Caco-2 (cell line): Measurements from ENCODE around the gene SPOCK3. TPM values are rescaled to one million over a fixed set of nuclear protein-coding genes. Genes with fewer than 3 reads are reported as not detected.

Experiments
- BruUV-seq: library from RNA; stranded (reverse); fragments of 400-500 nt; replicated peaks from 2 replicates; lab custom pipeline; 2021; lab: Mats Ljungman, UMichigan
- CTCF ChIA-PET: fragments of 300-600 bp; sonication (Branson Sonifier 250); formaldehyde crosslinking; loops from one replicate; lab custom pipeline; 2022; ENCODE audit warnings: antibody characterized with exemption; lab: Charles Lee
- POLR2A ChIA-PET: fragments of 300-600 bp; sonication (Branson Sonifier 250); formaldehyde crosslinking; loops from one replicate; lab custom pipeline; 2022; ENCODE audit warnings: antibody characterized with exemption; lab: Charles Lee
- DNase-seq, 2 experiments: peaks; one replicate each; pipeline versions ENCODE4 v3.0.0 to v3.0.0-alpha.2; 2020 to 2022
- H3K27me3 ChIP-seq: replicated peaks from 2 replicates; pipeline ENCODE4 v1.6.0; 2011; ENCODE audit warnings: low read length; ENCODE audit not compliant: control insufficient read depth, insufficient read depth
- H3K36me3 ChIP-seq: 2 replicates; pipeline ENCODE4 v1.5.1; 2011; ENCODE audit warnings: low read length; ENCODE audit not compliant: control insufficient read depth, insufficient read depth
- H3K4me1 ChIP-seq: fragments of 250-450 bp; sonication (Bioruptor Pico); 2 replicates; pipeline ENCODE4 v1.5.1; 2020; ENCODE audit warnings: mild to moderate bottlenecking
- H3K4me3 ChIP-seq: 2 replicates; pipeline ENCODE4 v1.5.1; 2011; ENCODE audit warnings: low read depth, mild to moderate bottlenecking, control low read depth, low read length
- H3K9me3 ChIP-seq: fragments of 250-450 bp; sonication (Bioruptor Pico); 2 replicates; pipeline ENCODE4 v1.5.1; 2020; ENCODE audit warnings: mild to moderate bottlenecking, moderate library complexity
- H3K27ac Mint-ChIP-seq: one replicate; pipeline ENCODE4 v1.8.0; 2022; ENCODE audit warnings: mixed read lengths; ENCODE audit not compliant: unreplicated experiment
- H3K27me3 Mint-ChIP-seq: one replicate; pipeline ENCODE4 v1.8.0; 2022; ENCODE audit warnings: mixed read lengths; ENCODE audit not compliant: insufficient read depth, unreplicated experiment
- H3K36me3 Mint-ChIP-seq: one replicate; pipeline ENCODE4 v1.8.0; 2022; ENCODE audit warnings: mild to moderate bottlenecking, mixed read lengths; ENCODE audit not compliant: insufficient read depth, unreplicated experiment
- H3K4me1 Mint-ChIP-seq: one replicate; pipeline ENCODE4 v1.8.0; 2022; ENCODE audit warnings: low read depth, mixed read lengths; ENCODE audit not compliant: unreplicated experiment
- H3K4me3 Mint-ChIP-seq: one replicate; pipeline ENCODE4 v1.8.0; 2022; ENCODE audit warnings: mild to moderate bottlenecking, moderate library complexity, mixed read lengths; ENCODE audit not compliant: unreplicated experiment
- H3K9me3 Mint-ChIP-seq: one replicate; pipeline ENCODE4 v1.8.0; 2022; ENCODE audit warnings: mixed read lengths; ENCODE audit not compliant: unreplicated experiment
- CTCF ChIP-seq, 2 experiments: fragments of 200-600 bp in 1 of 2; IDR thresholded peaks; 1 replicate in 1 of 2; 2 replicates in 1 of 2; pipeline versions ENCODE4 v1.5.1 to v1.8.0; 2011 to 2022; ENCODE audit warnings: antibody characterized with exemption in 1 of 2, control low read depth in 1 of 2, inconsistent platforms in 1 of 2, low read depth in 1 of 2, low read length in 1 of 2, mild to moderate bottlenecking in 1 of 2, moderate library complexity in 1 of 2; ENCODE audit not compliant: insufficient read depth in 1 of 2, severe bottlenecking in 1 of 2, unreplicated experiment in 1 of 2
- intact Hi-C: fragments of 100-400 bp; cut with micrococcal nuclease; formaldehyde crosslinking; loops from one replicate; pipeline ENCODE4 v1.10.0; 2022; ENCODE audit not compliant: unreplicated experiment
- total RNA-seq: library from RNA; stranded (reverse); gene quantifications from 2 replicates; pipeline ENCODE4 v1.2.3, GENCODE V29; 2022

SPOCK3 gene
- total RNA-seq, 1 experiment from 2014 or later: 1.3 TPM

- H3K27me3 ChIP-seq: no peaks in the 10 kb centered on the region
- TF ChIP-seq CTCF (IDR thresholded peaks at IDR 0.05; ENCODE audit: insufficient read depth in 1 of 2, low read depth in 1 of 2, low read length in 1 of 2, severe bottlenecking in 1 of 2, unreplicated experiment in 1 of 2): no peak
- Mint-ChIP-seq H3K36me3 (no peaks in the 10 kb centered on the region), H3K27me3 (no peaks in the 10 kb centered on the region), H3K4me3 (no peak overlapping the region), H3K9me3 (no peaks in the 10 kb centered on the region), H3K27ac (no peak overlapping the region), H3K4me1 (no peaks in the 10 kb centered on the region)
- no peaks in the 10 kb centered on the region for H3K36me3 ChIP-seq
- CTCF ChIA-PET: no interaction called here
- H3K4me1 ChIP-seq: peaks cover 9% of the 10 kb centered on the region; the same call in 1 of the 2 replicates
- no peaks in the 10 kb centered on the region for H3K9me3 ChIP-seq
- no peak for DNase-seq
- POLR2A ChIA-PET: no interaction called here
- intact Hi-C loops: no loop called here
- no TSS peak for BruUV-seq
- no peak overlapping the region for H3K4me3 ChIP-seq
These were observed 238.1 kb downstream of the SPOCK3 start for GRCh38 chr4:166996216-166996615.

GRCh38 chr4:166994686-166995085, 239.6 kb downstream of the SPOCK3 start:
- Histone ChIP-seq H3K4me3 (no peak overlapping the region), H3K9me3 (no peaks in the 10 kb centered on the region), H3K27me3 (no peaks in the 10 kb centered on the region), H3K36me3 (no peaks in the 10 kb centered on the region), H3K4me1 (no peaks in the 10 kb centered on the region)
- no peaks in the 10 kb centered on the region for H3K36me3 Mint-ChIP-seq
- BruUV-seq: no TSS peak
- ChIA-PET CTCF (no interaction called here), POLR2A (no interaction called here)
- H3K4me3 Mint-ChIP-seq: no peak overlapping the region
- no peaks in the 10 kb centered on the region for H3K4me1 Mint-ChIP-seq
- no peaks in the 10 kb centered on the region for H3K9me3 Mint-ChIP-seq
- H3K27ac Mint-ChIP-seq: no peak overlapping the region
- TF ChIP-seq CTCF (IDR thresholded peaks at IDR 0.05; ENCODE audit: insufficient read depth in 1 of 2, low read depth in 1 of 2, low read length in 1 of 2, severe bottlenecking in 1 of 2, unreplicated experiment in 1 of 2): no peak
- intact Hi-C loops: no loop called here
- no peak for DNase-seq
- H3K27me3 Mint-ChIP-seq: no peaks in the 10 kb centered on the region

- H3K27me3 Mint-ChIP-seq: no peaks in the 10 kb centered on the region
- H3K9me3 Mint-ChIP-seq: no peaks in the 10 kb centered on the region
- H3K4me3 ChIP-seq: no peak overlapping the region
- no peaks in the 10 kb centered on the region for H3K4me1 Mint-ChIP-seq
- no peaks in the 10 kb centered on the region for H3K36me3 Mint-ChIP-seq
- intact Hi-C loops: no loop called here
- POLR2A ChIA-PET: no interaction called here
- H3K4me1 ChIP-seq: no peaks in the 10 kb centered on the region
- H3K9me3 ChIP-seq: no peaks in the 10 kb centered on the region
- H3K27me3 ChIP-seq: no peaks in the 10 kb centered on the region
- no peak for TF ChIP-seq CTCF (IDR thresholded peaks at IDR 0.05; ENCODE audit: insufficient read depth in 1 of 2, low read depth in 1 of 2, low read length in 1 of 2, severe bottlenecking in 1 of 2, unreplicated experiment in 1 of 2)
- no peak overlapping the region for H3K4me3 Mint-ChIP-seq
- no peaks in the 10 kb centered on the region for H3K36me3 ChIP-seq
- CTCF ChIA-PET: no interaction called here
- DNase-seq: no peak
- BruUV-seq: no TSS peak
- H3K27ac Mint-ChIP-seq: no peak overlapping the region
These were observed 243.2 kb downstream of the SPOCK3 start for GRCh38 chr4:166991006-166991561.
